A549 treated with AZD9567 at 1 μM for 4 hours (cell line): Measurements from ENCODE around the gene PCA3. TPM values are rescaled to one million over a fixed set of nuclear protein-coding genes. Genes with fewer than 3 reads are reported as not detected.

ENCODE experiments used
- total RNA-seq: library from RNA; stranded (reverse); fragments of 200-300 nt; extraction: Qiagen RNA extraction; gene quantifications from 5 replicates; pipeline ENCODE4 v1.2.3, GENCODE V29; 2022; ENCODE audit not compliant: insufficient read depth

PCA3 gene
- not detected in 5 replicates for total RNA-seq

GRCh38 chr9:76764138-76764537, at the start of gene PCA3:
Gene PCA3, plus strand, starts transcription at chr9:76764438.

Other genes with a start within 250 kb of the PCA3 start
- 0.05 to 0.17 TPM in 2 of 5 replicates, not detected in the others for gene PRUNE2, start 141.7 kb downstream of the PCA3 start, total RNA-seq